ENCODE data around the gene MLYCD. TPM values are rescaled to one million over a fixed set of nuclear protein-coding genes. Genes with fewer than 3 reads are reported as not detected.
"Not testable (repeated sequence)": the region's sequence is repeated elsewhere in the genome, so short reads cannot be mapped to it uniquely, and the experiment has no call there.

MLYCD gene
- total RNA-seq, 1 donor from 2014 or later = 5.6 TPM

GRCh38 chr16:83941546-83941945 lies 42.6 kb downstream of the MLYCD start:
- DNase-seq = not testable (repeated sequence)

DNA sequence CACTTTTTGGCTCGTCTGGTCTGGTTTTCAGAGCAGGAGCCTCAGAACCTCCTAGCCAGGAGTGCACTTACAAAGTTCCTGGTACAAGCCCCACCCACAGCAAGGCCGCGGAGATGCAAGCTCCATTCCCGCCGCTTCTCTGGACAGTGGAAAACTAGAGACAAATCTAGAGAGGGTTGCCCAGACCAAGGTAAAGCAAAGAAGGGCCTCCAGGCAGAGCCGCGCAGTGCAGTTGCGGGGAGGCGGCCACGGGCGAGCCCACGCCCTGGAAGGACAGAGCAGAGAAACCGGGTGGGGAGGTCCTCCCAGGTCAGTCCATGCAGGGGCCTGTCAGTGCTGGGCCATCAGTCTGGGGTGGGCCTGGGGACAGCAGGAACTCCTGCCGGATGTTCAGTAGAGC lies 43.2 kb downstream of the MLYCD start:
- no peak for DNase-seq

DNA sequence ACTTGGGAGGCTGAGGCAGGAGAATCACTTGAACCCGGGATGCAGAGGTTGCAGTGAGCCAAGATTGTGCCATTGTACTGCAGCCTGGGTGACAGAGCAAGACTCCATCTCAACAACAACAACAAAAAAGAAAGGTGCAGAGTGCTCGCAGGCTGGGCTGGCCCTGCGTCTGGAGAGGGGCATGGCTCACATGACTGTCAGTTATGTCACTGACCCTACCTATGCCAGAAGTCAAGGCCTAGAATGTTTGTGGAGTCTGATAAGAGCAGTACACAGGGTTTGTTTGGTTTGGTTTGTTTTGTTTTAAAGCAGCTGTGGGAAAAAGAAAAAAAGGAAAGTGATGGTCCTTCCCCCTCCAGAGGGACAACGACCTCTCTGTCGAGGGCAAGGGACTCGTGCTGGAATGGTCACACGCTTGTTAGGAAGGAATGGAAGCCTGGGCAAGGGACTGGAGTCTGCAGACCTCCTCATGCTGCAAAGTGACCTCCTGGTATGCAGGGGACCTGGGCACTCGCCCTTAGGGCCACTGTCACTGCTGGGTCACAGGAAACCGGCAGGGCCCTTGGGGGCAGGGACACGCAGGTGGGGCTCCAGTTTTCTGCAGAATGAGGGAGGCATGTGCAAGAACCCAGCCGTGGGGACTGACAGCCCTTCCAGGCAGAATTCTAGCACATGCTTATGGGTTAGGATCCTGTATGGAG lies 44.0 kb downstream of the MLYCD start:
- DNase-seq = no peak

DNA sequence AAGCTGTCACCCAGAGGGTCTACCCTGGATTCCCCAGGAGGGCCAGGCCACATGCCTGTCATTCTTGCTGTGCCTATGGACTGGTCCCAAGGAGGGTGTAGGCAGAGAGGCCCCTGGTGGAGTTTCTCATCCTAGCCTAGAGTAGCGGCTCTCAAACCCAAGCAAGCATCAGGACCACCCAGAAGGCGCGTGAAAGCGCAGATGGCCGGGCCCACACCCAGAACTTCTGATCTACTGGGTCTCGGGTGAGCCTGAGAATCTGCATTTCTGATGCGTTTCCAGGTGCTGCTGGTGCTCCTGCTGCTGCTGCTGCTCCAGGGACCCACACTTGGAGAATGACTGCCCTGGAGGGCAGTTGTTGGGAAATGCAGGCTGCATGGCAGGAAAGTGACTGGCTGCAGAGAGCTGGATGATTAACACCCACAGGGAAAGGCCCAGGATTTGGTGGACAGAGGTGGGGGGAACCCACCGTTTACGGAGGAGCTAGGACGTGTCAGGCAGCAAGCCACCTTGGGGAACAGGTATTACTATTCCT lies 44.7 kb downstream of the MLYCD start:
- DNase-seq = no peak

GRCh38 chr16:83945587-83945986 lies 46.7 kb downstream of the MLYCD start:
- DNase-seq = no peak

DNA sequence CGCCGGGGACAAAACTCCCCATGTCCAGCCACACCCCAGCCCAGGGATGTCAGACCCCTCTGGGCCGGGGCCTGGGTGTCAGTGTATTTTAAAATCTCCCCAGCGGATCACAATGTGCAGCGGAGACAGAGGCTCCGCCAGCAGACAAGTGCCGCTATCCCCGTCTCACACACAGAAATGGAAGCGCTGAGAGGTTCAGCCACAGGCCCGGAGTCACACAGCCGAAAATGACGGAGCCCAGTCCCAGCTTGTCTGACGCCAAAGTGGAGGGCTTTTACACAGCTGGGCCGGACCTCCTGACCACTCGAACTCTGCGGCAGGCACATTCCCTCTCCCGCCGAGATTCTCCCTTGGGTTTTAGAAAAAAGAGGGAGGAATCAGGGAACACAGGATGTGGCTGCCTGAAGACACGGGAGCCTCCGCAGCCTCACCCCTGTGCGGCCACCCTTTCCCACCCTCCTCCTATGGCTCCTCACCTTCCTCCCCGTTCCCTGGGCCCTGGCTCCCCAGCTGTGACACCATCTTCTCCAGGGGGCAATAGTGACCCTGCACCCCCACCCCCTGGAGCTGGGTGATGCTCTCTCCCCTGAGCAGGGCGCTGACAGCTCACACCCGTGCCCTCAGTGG lies 47.4 kb downstream of the MLYCD start:
- no peak for DNase-seq

GRCh38 chr16:83946781-83947566 lies 48.1 kb downstream of the MLYCD start:
- no peak for DNase-seq

DNA sequence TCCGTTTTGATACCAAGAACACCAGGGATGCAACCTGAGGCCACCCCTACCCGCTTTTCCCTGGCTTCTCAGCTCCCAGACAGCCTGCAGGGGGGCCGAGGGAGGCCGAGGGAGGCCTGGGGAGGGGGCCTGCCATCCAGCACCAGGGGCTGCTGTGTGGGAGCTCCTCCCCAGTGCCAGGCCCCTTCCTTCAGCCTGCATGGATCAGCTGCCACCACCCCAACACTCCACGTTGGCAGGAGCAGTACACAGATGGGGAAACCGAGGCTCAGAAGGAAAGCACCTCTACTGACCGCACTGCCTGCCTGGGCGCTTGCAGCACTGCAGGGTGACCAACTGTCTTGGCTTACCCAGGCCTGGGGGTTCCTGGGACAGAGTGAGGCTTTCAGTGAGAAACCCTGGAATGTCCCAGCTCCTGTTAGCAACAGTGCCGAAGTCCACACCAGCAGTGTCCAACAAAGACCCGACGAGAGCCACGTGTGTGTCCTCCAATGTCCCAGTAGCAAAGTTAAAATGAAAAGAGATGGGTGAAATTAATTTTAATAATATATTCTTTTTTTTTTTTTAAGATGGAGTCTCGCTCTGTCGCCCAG lies 48.8 kb downstream of the MLYCD start:
- no peak for DNase-seq

DNA sequence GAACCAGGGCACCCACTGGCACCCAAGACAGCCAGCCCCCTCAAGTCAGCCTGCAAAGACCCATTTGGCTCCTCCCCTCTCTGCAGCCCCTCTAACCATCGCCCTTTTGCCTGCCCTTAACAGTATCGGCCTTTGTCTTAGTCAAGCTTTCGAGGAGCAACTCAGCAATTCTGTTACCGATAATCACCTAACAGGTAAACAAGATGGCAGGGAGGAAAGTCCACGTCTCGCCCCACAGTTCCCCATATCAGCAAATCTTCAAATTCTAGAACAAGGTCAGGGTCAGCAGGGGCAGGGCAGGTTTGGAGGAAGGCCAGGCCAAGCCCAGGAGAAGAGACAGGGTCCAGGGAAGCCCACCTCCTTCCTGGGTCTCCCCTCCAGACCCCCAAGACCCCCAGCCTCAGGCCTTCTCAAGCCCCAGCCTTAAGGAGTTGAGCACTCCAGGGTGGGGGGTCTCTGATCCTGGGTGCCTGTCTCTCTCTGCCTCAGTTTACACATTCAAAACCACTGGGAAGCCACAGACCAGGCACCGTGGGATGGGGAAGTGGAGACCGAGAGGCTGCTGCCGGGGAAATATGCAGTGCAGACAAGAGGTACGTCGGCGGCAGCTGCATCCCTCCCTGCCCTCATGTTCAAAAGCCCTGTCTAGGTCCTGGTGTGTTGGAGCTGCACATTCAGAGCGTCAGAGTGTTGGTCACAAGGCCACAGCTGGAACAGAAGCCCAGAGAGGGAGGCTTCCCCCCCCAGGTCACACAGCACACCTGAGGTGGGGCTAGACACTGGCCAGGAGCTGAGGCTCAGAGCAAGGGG lies 50.2 kb downstream of the MLYCD start:
- no peak for DNase-seq

- no peak for DNase-seq
Observed at GRCh38 chr16:83949724-83950001, 50.7 kb downstream of the MLYCD start.

DNA sequence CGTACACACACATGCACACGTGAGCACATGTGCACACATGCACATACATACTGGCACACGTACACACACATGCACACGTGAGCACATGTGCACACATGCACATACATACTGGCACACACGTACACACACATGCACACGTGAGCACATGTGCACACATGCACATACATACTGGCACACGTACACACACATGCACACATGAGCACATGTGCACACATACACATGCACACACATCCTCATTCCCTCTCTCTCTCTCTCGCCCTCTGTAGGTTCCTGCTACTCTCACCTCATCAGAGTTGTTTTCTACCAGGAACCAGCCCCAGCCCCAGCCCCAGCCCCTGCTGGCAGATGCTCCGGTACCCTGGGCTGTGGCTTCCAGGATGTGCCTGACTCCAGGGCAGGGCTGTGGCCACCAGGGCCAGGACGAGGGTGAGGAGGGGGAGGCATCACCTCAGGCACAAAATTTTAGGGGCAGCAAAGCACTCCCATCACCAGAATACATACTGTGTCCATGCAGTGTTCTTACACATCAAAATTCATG lies 52.0 kb downstream of the MLYCD start:
- not testable (repeated sequence) for DNase-seq

DNA sequence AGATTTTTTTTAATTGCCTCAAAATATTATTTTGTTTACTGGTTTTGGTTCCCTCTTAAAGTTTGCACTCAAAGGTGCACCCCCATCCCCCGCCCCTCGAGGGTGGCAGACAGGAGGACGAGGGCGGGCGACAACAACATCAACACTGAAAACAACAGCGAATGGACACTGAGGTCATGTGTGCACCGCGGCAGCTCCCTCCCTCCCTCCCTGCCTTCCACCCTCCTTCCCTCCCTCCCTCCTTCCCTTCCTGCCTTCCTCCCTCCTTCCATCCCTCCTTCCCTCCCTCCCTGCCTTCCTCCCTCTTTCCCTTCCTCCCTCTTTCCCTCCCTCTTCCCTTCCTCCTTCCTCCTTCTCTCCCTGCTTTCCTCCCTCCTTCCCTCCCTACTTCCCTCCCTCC lies 52.6 kb downstream of the MLYCD start:
- DNase-seq = no peak

GRCh38 chr16:83952587-83952939 lies 53.6 kb downstream of the MLYCD start:
- no peak for DNase-seq

- DNase-seq = peak; percentile 91
Observed at GRCh38 chr16:83952940-83953795, 54.3 kb downstream of the MLYCD start, which contains the start of gene OSGIN1. OSGIN1 (plus strand) TSS chr16:83953240; CDS start chr16:83957672, 4,432 bp downstream.

DNA sequence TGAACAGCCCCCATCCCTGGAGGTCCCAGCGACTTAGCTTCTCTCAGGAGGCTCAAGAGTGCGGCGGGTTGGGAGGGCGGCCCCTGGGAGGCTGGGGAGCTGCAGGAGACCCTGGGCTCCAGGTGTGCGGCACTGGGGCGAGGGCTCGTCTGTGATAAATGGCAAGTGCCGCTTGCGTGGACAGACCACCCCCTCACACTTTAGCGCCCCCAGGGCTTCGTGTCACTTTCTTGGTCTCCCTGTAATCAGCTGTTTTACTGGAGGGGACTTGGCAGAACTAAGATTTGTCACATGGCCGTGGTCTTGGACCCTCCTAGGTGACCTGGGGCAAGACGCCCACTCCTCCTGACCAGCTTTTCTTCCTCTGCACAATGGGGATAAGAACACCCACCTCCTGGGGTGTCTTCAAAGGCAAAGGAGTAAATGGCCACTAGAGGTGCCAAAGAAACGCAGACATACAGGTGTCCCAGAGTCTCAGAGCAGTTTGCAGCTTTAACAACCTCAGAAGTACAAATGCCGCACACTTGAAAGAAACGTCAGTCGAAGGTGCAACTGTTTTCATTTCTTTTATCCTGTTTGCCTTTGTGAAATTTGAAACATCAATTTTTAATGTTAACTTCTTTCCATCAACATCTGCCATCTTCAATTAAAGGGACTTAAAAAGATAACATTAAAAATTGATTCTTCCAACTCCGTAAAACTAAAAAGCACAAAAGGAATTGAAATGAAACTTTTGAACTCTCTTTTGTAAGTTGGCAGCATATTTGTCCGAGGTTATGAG lies 55.1 kb downstream of the MLYCD start:
- DNase-seq = peak; percentile 58

DNA sequence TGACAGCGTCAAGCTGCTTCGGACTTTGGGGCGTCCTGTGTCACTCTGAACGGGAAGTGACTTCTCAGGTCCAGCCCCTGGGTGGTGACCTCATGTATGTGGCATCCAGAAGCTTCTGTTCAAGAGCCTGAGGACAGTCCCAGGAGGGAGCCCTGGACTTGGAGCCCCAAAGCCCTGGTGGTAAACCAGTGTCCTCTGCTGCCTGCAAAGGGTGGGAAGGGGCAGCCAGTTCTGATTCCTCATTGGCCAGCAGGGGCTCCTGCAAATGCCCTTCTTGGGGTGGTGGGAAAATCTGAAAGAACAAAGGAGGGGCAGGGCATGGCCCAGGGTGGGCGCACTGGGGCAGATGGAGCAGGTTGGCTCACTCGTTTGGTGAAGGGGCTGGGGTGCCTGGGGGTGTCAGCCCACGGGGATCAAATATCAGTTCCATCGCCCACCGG lies 55.7 kb downstream of the MLYCD start:
- peak; percentile 48 for DNase-seq

- DNase-seq = peak; percentile 62
Observed at GRCh38 chr16:83955218-83956130, 56.6 kb downstream of the MLYCD start.
